K562 (cell line): Measurements from ENCODE around the gene ST6GALNAC1. TPM values are rescaled to one million over a fixed set of nuclear protein-coding genes. Genes with fewer than 3 reads are reported as not detected.

Experiments
- CBX1 ChIP-seq: sonication (generic); IDR thresholded peaks from 2 replicates; pipeline ENCODE4 v1.6.1; 2016; ENCODE audit warnings: antibody characterized with exemption, low read depth, mild to moderate bottlenecking
- FOXM1 ChIP-seq, 2 experiments: fragments of 450-650 bp in 1 of 2; sonication (generic) in 1 of 2; formaldehyde crosslinking in 1 of 2; IDR thresholded peaks; 2 replicates each; pipeline versions ENCODE4 v1.6.1 to v1.9.0; 2017 to 2022; ENCODE audit warnings: low read depth in 2 of 2, mild to moderate bottlenecking in 2 of 2, missing genetic modification reagents in 1 of 2, moderate library complexity in 1 of 2
- GABPB2 ChIP-seq: fragments of 250-450 bp; sonication (Bioruptor Pico); conservative IDR thresholded peaks from 2 replicates; pipeline ENCODE4 v1.5.1; 2021; ENCODE audit warnings: mild to moderate bottlenecking
- HBP1 ChIP-seq: fragments of 450-650 bp; formaldehyde crosslinking; IDR thresholded peaks from 2 replicates; pipeline ENCODE4 v1.4.0; 2022; ENCODE audit warnings: missing genetic modification characterization
- NCOA6 ChIP-seq: fragments of 450-650 bp; IDR thresholded peaks from 2 replicates; pipeline ENCODE4 v1.6.1; 2017; ENCODE audit warnings: mild to moderate bottlenecking
- PRDM10 ChIP-seq: fragments of 450-650 bp; IDR thresholded peaks from 2 replicates; pipeline ENCODE4 v1.6.1; 2018; ENCODE audit not compliant: partially characterized antibody
- SAFB ChIP-seq: fragments of 200-400 bp; formaldehyde crosslinking; IDR thresholded peaks from 2 replicates; pipeline ENCODE4 v1.6.1; 2017; ENCODE audit warnings: low read depth, low read length, borderline replicate concordance
- SNRNP70 ChIP-seq: fragments of 200-400 bp; formaldehyde crosslinking; optimal IDR thresholded peaks from 2 replicates; pipeline ENCODE3; 2017; ENCODE audit warnings: low read depth, low read length
- UBTF ChIP-seq, 2 experiments: IDR thresholded peaks; 2 replicates each; pipeline ENCODE4 v1.6.1; 2012; ENCODE audit warnings: improper control_type of control experiment in 2 of 2, low read depth in 2 of 2, low read length in 2 of 2, borderline replicate concordance in 1 of 2
- XRCC3 ChIP-seq: fragments of 450-650 bp; IDR thresholded peaks from 2 replicates; pipeline ENCODE4 v1.6.1; 2017; ENCODE audit warnings: mild to moderate bottlenecking, moderate library complexity
- ZBTB5 ChIP-seq: fragments of 450-650 bp; IDR thresholded peaks from 2 replicates; pipeline ENCODE4 v1.6.1; 2017; ENCODE audit warnings: antibody characterized with exemption
- ZFX ChIP-seq: sonication (generic); formaldehyde crosslinking; IDR thresholded peaks from 2 replicates; pipeline ENCODE4 v1.8.0; 2022; ENCODE audit warnings: mild to moderate bottlenecking, missing genetic modification reagents, moderate library complexity
- ZNF175 ChIP-seq: fragments of 200-800 bp; sonication (Bioruptor generic); IDR thresholded peaks from 2 replicates; pipeline ENCODE4 v1.6.1; 2016; ENCODE audit warnings: low read depth, mild to moderate bottlenecking, missing genetic modification characterization, missing compliant biosample characterization
- ZNF384 ChIP-seq: IDR thresholded peaks from 2 replicates; pipeline ENCODE4 v1.6.1; 2012; ENCODE audit warnings: low read depth, low read length, improper control_type of control experiment
- ZNF431 ChIP-seq: sonication (generic); formaldehyde crosslinking; IDR thresholded peaks from 2 replicates; pipeline ENCODE4 v1.8.0; 2022; ENCODE audit warnings: mild to moderate bottlenecking, missing genetic modification reagents
- ZNF583 ChIP-seq: fragments of 250-450 bp; sonication (Bioruptor Pico); IDR thresholded peaks from 2 replicates; pipeline ENCODE4 v1.4.0; 2020
- polyA plus RNA-seq, 8 experiments: library from polyadenylated mRNA; depleted of rRNA in 4 of 8; stranded (reverse) in 5 of 8; unstranded in 3 of 8; fragments of >200 nt; fragmentation: Nextera tagmentation in 2 of 8; fragmentation: Illumina TruSeq in 1 of 8; extraction: Ambion mirVana in 2 of 8; extraction: Trizol in 1 of 8; gene quantifications; 2 replicates each; pipeline versions ENCODE4 v1.2.1 to v1.2.3, GENCODE V29; 2011 to 2014; ENCODE audit warnings: inconsistent platforms in 1 of 8, missing spikeins in 1 of 8
- total RNA-seq, 7 experiments: library from RNA; depleted of rRNA in 6 of 7; stranded (reverse); fragments of >200 nt in 6 of 7; fragmentation: Illumina TruSeq in 2 of 7; extraction: Trizol in 2 of 7; gene quantifications; 2 replicates each; pipeline versions ENCODE4 v1.2.1 to v1.2.3, GENCODE V29; 2011 to 2021; ENCODE audit warnings: low replicate concordance in 1 of 7

Gene ST6GALNAC1
- total and polyA plus RNA-seq, 9 of the 15 experiments (the other 6 are each of a cell fraction or from before 2014, with no cell fraction given), result 20.6 to 68.4 (median 50.5) TPM

GRCh38 chr17:76640550-76641380, 2.8 kb downstream of the ST6GALNAC1 start (continued):
- no peak for TF ChIP-seq ZNF431
- no peak for TF ChIP-seq HBP1 (CRISPR knock-in tag)
- TF ChIP-seq PRDM10, result no peak
- TF ChIP-seq ZNF384, result no peak
- no peak for TF ChIP-seq GABPB2 (CRISPR knock-in tag)
- TF ChIP-seq ZFX (CRISPR knock-in tag), result 0 out of 2 replicates have a peak, but pooled peaks have one; percentile 48
- no peak for TF ChIP-seq NCOA6
- TF ChIP-seq SAFB, result no peak
- no peak for TF ChIP-seq ZNF583
- TF ChIP-seq UBTF (IDR thresholded peaks at IDR 0.05; ENCODE audit: borderline replicate concordance in 1 of 2, low read depth in 2 of 2, low read length in 2 of 2), result no peak
- TF ChIP-seq XRCC3, result no peak
- peak; percentile 85 for TF ChIP-seq FOXM1 (IDR thresholded peaks at IDR 0.05; ENCODE audit: low read depth)
- no peak for TF ChIP-seq FOXM1 (CRISPR knock-in tag; IDR thresholded peaks at IDR 0.05; ENCODE audit: low read depth)
- TF ChIP-seq CBX1, result no peak
- TF ChIP-seq SNRNP70, result no peak
- peak; percentile 30; the same call in 1 of the 2 replicates for TF ChIP-seq ZNF175 (CRISPR knock-in tag)
- TF ChIP-seq ZBTB5, result no peak
